GM18502 (cell line): ENCODE results near the gene MAD2L2.
"Not testable (repeated sequence)": the region's sequence is repeated elsewhere in the genome, so short reads cannot be mapped to it uniquely, and the experiment has no call there.

Source experiments
- ATAC-seq: cut with Tn5 transposase; IDR thresholded peaks from one replicate; pipeline ENCODE4 v1.9.1; 2021; ENCODE audit warnings: mild to moderate bottlenecking; ENCODE audit not compliant: unreplicated experiment, poor library complexity

Gene MAD2L2

GRCh38 chr1:11654137-11654938, 26.6 kb downstream of the MAD2L2 start, which contains the start of the genes FBXO2 and FBXO44:
FBXO2 (minus strand) TSS chr1:11654429; CDS start chr1:11654340, 89 bp downstream.
FBXO44 (plus strand) TSS chr1:11654877; CDS start chr1:11655836, 959 bp downstream.
- peak; percentile 66 for ATAC-seq

GRCh38 chr1:11653861-11654136, 27.1 kb downstream of the MAD2L2 start:
- no peak for ATAC-seq

GRCh38 chr1:11653101-11653860, 27.7 kb downstream of the MAD2L2 start:
- ATAC-seq, result no peak

GRCh38 chr1:11652203-11652780, 28.7 kb downstream of the MAD2L2 start:
- no peak for ATAC-seq

- no peak for ATAC-seq
These were observed 29.9 kb downstream of the MAD2L2 start for GRCh38 chr1:11651017-11651416.

GRCh38 chr1:11650331-11650991, 30.5 kb downstream of the MAD2L2 start:
- no peak for ATAC-seq

- ATAC-seq, result no peak
These were observed 31.2 kb downstream of the MAD2L2 start for GRCh38 chr1:11649624-11650330.

- ATAC-seq, result no peak
These were observed 31.7 kb downstream of the MAD2L2 start for GRCh38 chr1:11649237-11649623.

- no peak for ATAC-seq
These were observed 32.2 kb downstream of the MAD2L2 start for GRCh38 chr1:11648732-11649158.

- ATAC-seq, result no peak
These were observed 32.9 kb downstream of the MAD2L2 start for GRCh38 chr1:11648039-11648438.

GRCh38 chr1:11647333-11647732, 33.6 kb downstream of the MAD2L2 start:
- ATAC-seq, result no peak

GRCh38 chr1:11646317-11646716, 34.6 kb downstream of the MAD2L2 start:
- no peak for ATAC-seq

- no peak for ATAC-seq
These were observed 35.2 kb downstream of the MAD2L2 start for GRCh38 chr1:11645670-11646265.

GRCh38 chr1:11645270-11645669, 35.7 kb downstream of the MAD2L2 start:
- ATAC-seq, result no peak

- ATAC-seq, result no peak
These were observed 37.2 kb downstream of the MAD2L2 start for GRCh38 chr1:11643782-11644181.

GRCh38 chr1:11642418-11643017, 38.4 kb downstream of the MAD2L2 start:
- ATAC-seq, result not testable (repeated sequence)

GRCh38 chr1:11641776-11642305, 39.1 kb downstream of the MAD2L2 start:
- ATAC-seq, result no peak

GRCh38 chr1:11640944-11641343, 40.0 kb downstream of the MAD2L2 start:
- ATAC-seq, result no peak

- ATAC-seq, result no peak
These were observed 40.8 kb downstream of the MAD2L2 start for GRCh38 chr1:11640101-11640500.
